ENCODE results near the gene LAMA4. TPM values are rescaled to one million over a fixed set of nuclear protein-coding genes. Genes with fewer than 3 reads are reported as not detected.

Gene LAMA4
- total RNA-seq, 1 experiment from 2014 or later = not detected

- no peak overlapping the region for H3K27ac Mint-ChIP-seq (ENCODE audit: unreplicated experiment)
- no peak for TF ChIP-seq CTCF (IDR thresholded peaks at IDR 0.05; ENCODE audit: insufficient read depth in 1 of 2, low read depth in 1 of 2, low read length in 1 of 2, severe bottlenecking in 1 of 2, unreplicated experiment in 1 of 2)
- H3K36me3 Mint-ChIP-seq (ENCODE audit: insufficient read depth, unreplicated experiment) = no peaks in the 10 kb centered on the region
- peaks cover 3% of the 10 kb centered on the region for H3K27me3 Mint-ChIP-seq (ENCODE audit: insufficient read depth, unreplicated experiment)
- H3K4me3 Mint-ChIP-seq (ENCODE audit: unreplicated experiment) = no peak overlapping the region
- CTCF ChIA-PET = no interaction called here
- Histone ChIP-seq H3K36me3 (ENCODE audit: control insufficient read depth, insufficient read depth, low read length) (no peaks in the 10 kb centered on the region), H3K4me3 (ENCODE audit: low read depth, low read length) (no peak overlapping the region), H3K9me3 (no peaks in the 10 kb centered on the region), H3K4me1 (no peaks in the 10 kb centered on the region), H3K27me3 (replicated peaks; ENCODE audit: control insufficient read depth, insufficient read depth, low read length) (no peaks in the 10 kb centered on the region)
- BruUV-seq (replicated peaks) = no TSS peak
- POLR2A ChIA-PET = no interaction called here
- no peaks in the 10 kb centered on the region for H3K4me1 Mint-ChIP-seq (ENCODE audit: low read depth, unreplicated experiment)
- DNase-seq = no peak
- intact Hi-C loops (cut with micrococcal nuclease; ENCODE audit: unreplicated experiment) = no loop called here
- H3K9me3 Mint-ChIP-seq (ENCODE audit: unreplicated experiment) = no peaks in the 10 kb centered on the region
Observed at GRCh38 chr6:112245511-112246203, 8.7 kb downstream of the LAMA4 start.

GRCh38 chr6:112243861-112244827 lies 10.2 kb downstream of the LAMA4 start:
- no peak overlapping the region for H3K27ac Mint-ChIP-seq (ENCODE audit: unreplicated experiment)
- Histone ChIP-seq H3K27me3 (replicated peaks; ENCODE audit: control insufficient read depth, insufficient read depth, low read length) (no peaks in the 10 kb centered on the region), H3K36me3 (ENCODE audit: control insufficient read depth, insufficient read depth, low read length) (no peaks in the 10 kb centered on the region), H3K4me3 (ENCODE audit: low read depth, low read length) (no peak overlapping the region), H3K4me1 (no peaks in the 10 kb centered on the region), H3K9me3 (no peaks in the 10 kb centered on the region)
- H3K36me3 Mint-ChIP-seq (ENCODE audit: insufficient read depth, unreplicated experiment) = no peaks in the 10 kb centered on the region
- peaks cover 3% of the 10 kb centered on the region for H3K27me3 Mint-ChIP-seq (ENCODE audit: insufficient read depth, unreplicated experiment)
- TF ChIP-seq CTCF (IDR thresholded peaks at IDR 0.05; ENCODE audit: insufficient read depth in 1 of 2, low read depth in 1 of 2, low read length in 1 of 2, severe bottlenecking in 1 of 2, unreplicated experiment in 1 of 2) = no peak
- ChIA-PET POLR2A (no interaction called here), CTCF (no interaction called here)
- no peaks in the 10 kb centered on the region for H3K9me3 Mint-ChIP-seq (ENCODE audit: unreplicated experiment)
- no peak overlapping the region for H3K4me3 Mint-ChIP-seq (ENCODE audit: unreplicated experiment)
- no peaks in the 10 kb centered on the region for H3K4me1 Mint-ChIP-seq (ENCODE audit: low read depth, unreplicated experiment)
- DNase-seq = no peak
- BruUV-seq (replicated peaks) = no TSS peak
- intact Hi-C loops (cut with micrococcal nuclease; ENCODE audit: unreplicated experiment) = no loop called here

GRCh38 chr6:112241820-112242429 lies 12.4 kb downstream of the LAMA4 start:
- intact Hi-C loops (cut with micrococcal nuclease; ENCODE audit: unreplicated experiment) = no loop called here
- H3K4me3 Mint-ChIP-seq (ENCODE audit: unreplicated experiment) = no peak overlapping the region
- H3K9me3 Mint-ChIP-seq (ENCODE audit: unreplicated experiment) = no peaks in the 10 kb centered on the region
- CTCF ChIA-PET = no interaction called here
- no peaks in the 10 kb centered on the region for H3K4me1 ChIP-seq
- no peaks in the 10 kb centered on the region for H3K36me3 Mint-ChIP-seq (ENCODE audit: insufficient read depth, unreplicated experiment)
- no TSS peak for BruUV-seq (replicated peaks)
- no peaks in the 10 kb centered on the region for H3K9me3 ChIP-seq
- H3K4me3 ChIP-seq (ENCODE audit: low read depth, low read length) = no peak overlapping the region
- no peaks in the 10 kb centered on the region for H3K36me3 ChIP-seq (ENCODE audit: control insufficient read depth, insufficient read depth, low read length)
- POLR2A ChIA-PET = no interaction called here
- no peak for TF ChIP-seq CTCF (IDR thresholded peaks at IDR 0.05; ENCODE audit: insufficient read depth in 1 of 2, low read depth in 1 of 2, low read length in 1 of 2, severe bottlenecking in 1 of 2, unreplicated experiment in 1 of 2)
- no peaks in the 10 kb centered on the region for H3K27me3 ChIP-seq (replicated peaks; ENCODE audit: control insufficient read depth, insufficient read depth, low read length)
- H3K27ac Mint-ChIP-seq (ENCODE audit: unreplicated experiment) = no peak overlapping the region
- DNase-seq = no peak
- no peaks in the 10 kb centered on the region for H3K4me1 Mint-ChIP-seq (ENCODE audit: low read depth, unreplicated experiment)
- H3K27me3 Mint-ChIP-seq (ENCODE audit: insufficient read depth, unreplicated experiment) = peaks cover 4% of the 10 kb centered on the region

Data from Caco-2 (cell line).